DMS 273 (cell line): ENCODE results near the gene MSI1.

ENCODE experiments used
- DNase-seq: peaks from one replicate; lab custom pipeline; 2025; ENCODE audit not compliant: unreplicated experiment; lab: John Stamatoyannopoulos, UW

The MSI1 gene

DNA sequence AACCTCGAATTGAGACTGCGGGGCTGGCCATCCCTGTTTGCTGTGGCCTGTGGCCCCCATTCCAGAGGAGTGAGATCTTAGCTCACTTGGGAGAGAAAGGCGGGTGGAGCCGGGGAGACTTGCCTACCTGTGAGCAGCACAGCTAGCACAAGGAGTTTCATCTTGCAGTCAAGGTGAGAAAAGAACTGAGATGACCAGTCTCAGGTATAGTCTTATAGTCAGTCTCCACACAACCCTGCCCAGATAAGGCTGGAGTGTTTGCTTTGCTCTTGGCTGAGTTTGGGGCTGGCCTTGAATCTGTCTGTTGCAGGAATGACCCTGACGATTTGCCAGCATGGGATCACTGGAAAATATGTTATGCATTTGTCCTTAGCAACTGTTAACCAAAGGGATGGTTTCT is 41.4 kb downstream of the MSI1 start, which contains the start of gene PLA2G1B:
Gene PLA2G1B (minus strand): TSS at position 187 of the 400 bp plus-strand sequence. CDS start 26 bp downstream, at position 161.
- DNase-seq, result no peak

- DNase-seq, result no peak
Observed at GRCh38 chr12:120324841-120325417, 44.0 kb downstream of the MSI1 start.

- no peak for DNase-seq
Observed at GRCh38 chr12:120323772-120324171, 45.2 kb downstream of the MSI1 start.

DNA sequence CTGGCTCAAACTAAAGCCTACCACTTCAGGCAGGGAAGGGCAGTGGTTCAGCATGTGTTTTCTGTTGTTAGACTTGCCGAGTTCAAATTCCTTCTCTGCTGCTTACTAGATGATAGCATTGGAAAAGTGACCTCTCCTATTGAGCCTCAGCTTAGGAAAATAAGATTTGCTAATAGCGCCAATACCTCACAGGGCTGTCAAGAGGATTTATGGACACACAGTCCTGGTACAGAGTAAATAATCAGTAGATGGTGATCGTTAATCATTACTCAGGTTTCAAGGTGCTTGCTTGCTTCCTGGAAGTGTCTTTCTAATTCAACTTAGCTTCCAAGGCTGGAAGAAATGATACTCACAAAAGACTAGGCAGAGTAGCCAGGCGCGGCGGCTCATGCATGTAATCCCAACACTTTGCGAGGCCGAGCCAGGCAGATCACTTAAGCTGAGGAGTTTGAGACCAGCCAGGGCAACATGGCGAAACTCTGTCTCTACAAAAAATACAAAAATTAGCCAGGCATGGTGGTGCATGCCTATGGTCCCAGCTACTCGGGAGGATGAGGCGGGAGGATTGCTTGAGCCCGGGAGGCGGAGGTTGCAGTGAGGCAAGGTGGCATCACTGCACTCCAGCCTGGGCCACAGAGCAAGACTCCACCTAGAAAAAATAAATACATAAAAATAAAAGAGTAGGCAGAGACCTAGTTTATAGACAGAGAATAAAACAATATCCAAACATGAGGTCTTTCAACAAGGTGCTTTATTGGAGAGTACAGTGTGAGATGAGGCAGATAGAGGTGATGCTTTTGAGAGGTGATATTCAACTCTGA is 47.4 kb downstream of the MSI1 start:
- no peak for DNase-seq

DNA sequence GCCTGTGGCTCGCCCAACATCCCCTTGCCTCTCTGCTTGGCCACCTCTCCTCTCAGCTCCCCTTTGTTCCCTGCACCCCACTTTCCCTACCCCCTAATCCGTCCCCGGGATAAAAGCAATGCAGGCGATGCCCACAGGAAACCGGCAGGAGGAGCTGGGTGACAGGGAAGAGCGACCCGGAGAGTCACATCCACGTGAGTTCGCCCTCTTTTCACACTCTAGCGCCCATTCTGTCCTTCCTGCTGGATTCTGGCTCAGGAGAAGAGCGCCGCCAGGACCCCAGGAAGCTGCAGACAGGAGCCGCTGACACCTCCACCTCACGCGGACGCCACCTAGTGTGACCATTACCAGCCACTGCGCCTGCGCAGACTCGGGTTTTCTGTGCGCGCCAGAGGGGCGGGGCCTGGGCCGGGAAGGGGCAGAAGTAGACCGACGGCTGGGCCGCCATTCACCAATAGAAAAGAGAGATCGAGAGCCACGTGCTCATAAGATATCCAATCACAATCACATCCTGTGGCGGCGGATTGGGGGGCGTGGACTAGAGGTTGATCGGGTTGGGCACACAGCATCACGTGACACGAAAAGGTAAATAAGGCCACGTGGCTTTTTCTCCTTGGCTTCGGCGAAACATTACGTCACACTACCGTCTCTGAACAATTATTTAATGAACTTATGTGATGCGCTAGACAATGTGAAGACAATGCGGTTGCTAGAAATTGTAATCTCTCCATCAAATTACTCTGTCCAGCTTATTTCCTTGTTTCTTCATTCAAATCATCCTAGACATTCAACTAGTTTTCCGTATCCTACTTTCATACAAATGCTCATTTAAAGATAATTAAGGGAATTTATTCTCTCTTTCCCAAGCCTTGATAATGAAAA is 51.5 kb downstream of the MSI1 start:
- peak; percentile 99 for DNase-seq

DNA sequence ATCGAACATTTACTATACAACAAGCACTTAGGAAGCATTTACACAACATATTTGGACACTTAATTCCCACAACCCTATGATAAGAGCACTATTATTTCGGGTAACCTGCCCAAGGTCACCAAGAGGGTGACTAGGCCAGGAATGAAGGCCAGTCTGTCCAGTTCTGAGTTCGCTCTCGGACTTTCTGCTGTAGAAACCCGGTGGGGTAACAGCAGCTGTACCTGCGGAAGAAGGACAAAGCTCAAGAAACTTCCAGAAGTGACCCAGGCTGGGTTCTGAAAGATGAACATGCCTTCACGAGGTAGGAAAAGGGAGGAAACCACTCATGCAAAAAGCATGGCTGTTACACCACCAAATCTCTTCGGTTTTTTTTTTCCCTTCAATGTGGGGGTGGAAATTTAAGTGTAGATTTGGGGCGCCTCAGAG is 52.2 kb downstream of the MSI1 start:
- DNase-seq, result peak; percentile 55

DNA sequence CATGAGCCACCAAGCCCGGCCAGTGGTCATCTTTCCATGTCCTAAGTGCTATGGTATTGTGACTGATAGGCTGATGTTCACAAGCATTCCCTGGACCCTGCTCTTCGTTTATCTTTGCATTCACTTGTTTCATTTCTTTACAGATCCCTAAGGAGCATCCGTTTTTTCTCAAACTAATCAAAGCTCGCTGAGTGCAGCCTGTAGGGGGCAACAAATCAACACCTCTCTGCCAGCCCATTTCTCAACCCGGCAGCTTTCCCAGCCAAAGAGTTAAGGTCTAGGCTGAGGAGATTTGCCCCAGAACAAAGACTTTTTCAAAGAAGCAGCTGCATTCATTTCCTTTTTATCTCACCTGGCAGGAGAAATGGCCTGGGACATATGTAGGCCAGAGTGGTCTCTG is 54.7 kb downstream of the MSI1 start:
- peak; percentile 38 for DNase-seq

DNA sequence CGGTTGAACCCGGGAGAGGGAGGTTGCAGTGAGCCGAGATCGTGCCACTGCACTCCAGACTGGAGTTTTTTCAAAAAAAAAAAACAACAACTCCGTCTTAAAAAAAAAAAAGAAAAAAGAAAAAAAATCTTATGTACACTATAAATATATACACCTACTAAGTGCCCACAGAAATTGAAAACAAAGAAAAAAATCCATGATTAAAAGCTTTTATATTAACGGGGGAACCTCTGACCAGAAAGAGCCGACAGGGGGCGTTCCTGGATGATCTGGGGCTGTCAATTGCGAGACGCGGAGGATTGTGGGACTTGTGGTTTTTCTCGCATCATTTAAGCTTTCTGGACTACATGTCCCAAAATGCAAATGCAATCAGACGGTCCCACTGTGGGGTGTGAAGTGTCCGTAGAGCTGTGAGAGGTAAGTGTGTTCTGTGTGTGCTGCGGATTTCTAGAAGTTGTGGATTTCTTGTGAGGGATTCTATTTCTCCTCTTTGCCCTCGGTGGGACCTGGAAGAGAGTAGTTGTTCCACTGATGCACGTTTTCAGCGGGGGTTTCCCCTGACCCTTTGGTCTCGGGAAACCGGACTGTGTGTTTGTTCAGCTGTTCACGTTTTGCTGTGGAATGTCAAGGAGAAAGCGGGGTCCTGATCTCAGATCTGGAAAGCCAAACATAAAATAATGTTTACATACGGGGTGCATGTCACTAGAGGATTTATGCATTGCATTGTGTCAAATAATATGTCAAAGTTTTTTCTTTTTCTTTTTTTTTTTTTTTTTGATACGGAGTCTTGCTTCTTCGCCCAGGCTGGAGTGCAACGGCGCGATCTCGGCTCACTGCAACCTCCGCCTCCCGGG is 66.8 kb downstream of the MSI1 start, which contains the start of gene SIRT4:
Gene SIRT4 (plus strand): TSS at position 360 of the 854 bp plus-strand sequence. CDS start 1,241 bp downstream, outside the sequence.
- peak; percentile 95 for DNase-seq

DNA sequence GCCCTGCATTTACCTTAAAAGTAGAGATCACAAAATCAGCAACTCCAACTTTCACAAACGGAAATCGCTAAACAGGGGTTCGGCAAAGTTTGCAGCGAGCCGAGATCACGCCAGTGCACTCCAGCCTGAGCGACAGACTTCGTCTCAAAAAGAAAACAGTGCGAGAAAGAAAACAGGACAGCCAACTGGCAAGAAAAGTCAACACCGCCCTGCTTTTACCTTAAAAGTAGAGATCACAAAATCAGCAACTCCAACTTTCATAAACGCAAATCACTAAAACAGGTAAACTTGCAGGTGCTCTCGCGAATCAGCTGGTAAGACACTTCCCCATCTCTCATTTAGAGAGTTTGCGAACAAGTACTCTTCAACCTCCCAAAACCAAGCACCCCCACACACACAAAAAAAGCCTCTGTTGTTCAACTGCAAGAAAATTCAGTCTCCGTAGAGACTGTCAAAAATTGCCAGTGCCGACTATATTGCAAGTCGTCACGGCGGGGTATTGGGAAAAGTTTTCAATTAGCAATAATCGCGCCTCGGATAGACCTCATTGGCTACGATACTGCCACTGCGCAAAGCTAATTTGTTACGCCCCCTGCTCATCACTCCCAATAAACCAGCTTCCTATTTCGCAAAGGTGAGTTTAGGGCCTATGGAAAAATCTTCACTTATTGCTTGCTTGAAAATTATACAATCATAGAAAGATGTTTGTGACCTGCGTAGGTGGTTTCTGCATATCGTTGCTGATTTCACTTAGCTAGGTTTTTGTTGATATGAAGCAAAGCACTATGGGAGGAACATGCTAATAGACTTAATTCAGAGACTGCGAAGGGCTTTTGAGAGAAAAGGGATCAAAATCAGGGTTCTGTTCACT is 76.1 kb downstream of the MSI1 start, which contains the start of gene RNU4-1:
Gene RNU4-1 (minus strand): TSS at position 577 of the 871 bp plus-strand sequence.
- peak; percentile 97 for DNase-seq

DNA sequence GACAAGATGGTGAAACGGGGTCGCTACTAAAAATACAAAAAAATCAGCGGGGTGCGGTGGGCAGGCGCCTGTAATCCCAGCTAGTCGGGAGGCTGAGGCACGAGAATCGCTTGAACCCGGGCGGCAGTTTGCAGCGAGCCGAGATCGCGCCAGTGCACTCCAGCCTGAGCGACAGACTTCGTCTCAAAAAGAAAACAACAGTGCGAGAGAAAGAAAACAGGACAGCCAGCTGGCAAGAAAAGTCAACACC is 76.6 kb downstream of the MSI1 start:
- no peak for DNase-seq
